Endodermal cell (in vitro differentiated cells): ENCODE data around the gene LRRC28. TPM values are rescaled to one million over a fixed set of nuclear protein-coding genes. Genes with fewer than 3 reads are reported as not detected.

Source experiments
- DNase-seq: peaks from one replicate; pipeline ENCODE4 v3.0.0-alpha.2; 2017
- H3K27ac ChIP-seq: 2 replicates; pipeline ENCODE4 v1.5.1; 2013; ENCODE audit warnings: mild to moderate bottlenecking, low read depth, low read length, moderate library complexity
- H3K27me3 ChIP-seq: 2 replicates; pipeline ENCODE4 v1.6.1; 2013; ENCODE audit warnings: mild to moderate bottlenecking, low read length, moderate library complexity; ENCODE audit not compliant: insufficient read depth, control insufficient read depth, poor library complexity, severe bottlenecking
- H3K36me3 ChIP-seq: 2 replicates; pipeline ENCODE4 v1.7.0; 2013; ENCODE audit warnings: mild to moderate bottlenecking, low read length, moderate library complexity; ENCODE audit not compliant: control insufficient read depth, insufficient read depth
- H3K4me1 ChIP-seq: one replicate; pipeline ENCODE4 v1.7.0; 2013; ENCODE audit warnings: low read length; ENCODE audit not compliant: control insufficient read depth, insufficient read depth
- H3K4me3 ChIP-seq: 2 replicates; pipeline ENCODE4 v1.5.1; 2013; ENCODE audit warnings: mild to moderate bottlenecking, low read length, moderate library complexity
- H3K9ac ChIP-seq: 2 replicates; pipeline ENCODE4 v1.6.1; 2013; ENCODE audit warnings: mild to moderate bottlenecking, low read length, moderate library complexity; ENCODE audit not compliant: poor library complexity, severe bottlenecking; ENCODE audit errors: extremely low read depth
- H3K9me3 ChIP-seq: 2 replicates; pipeline ENCODE4 v1.6.1; 2013; ENCODE audit warnings: mild to moderate bottlenecking, low read length, moderate library complexity; ENCODE audit not compliant: control insufficient read depth
- H3K27ac Mint-ChIP-seq: 2 replicates; pipeline ENCODE4 v1.8.0; 2020; ENCODE audit warnings: mixed read lengths
- H3K27me3 Mint-ChIP-seq: 2 replicates; pipeline ENCODE4 v1.8.0; 2021; ENCODE audit warnings: mild to moderate bottlenecking, mixed read lengths; ENCODE audit not compliant: insufficient read depth
- H3K36me3 Mint-ChIP-seq: 2 replicates; pipeline ENCODE4 v1.8.0; 2020; ENCODE audit warnings: low read depth, mixed read lengths
- H3K4me1 Mint-ChIP-seq: 2 replicates; pipeline ENCODE4 v1.8.0; 2020; ENCODE audit warnings: mixed read lengths
- H3K4me3 Mint-ChIP-seq: 2 replicates; pipeline ENCODE4 v1.8.0; 2020; ENCODE audit warnings: mild to moderate bottlenecking, moderate library complexity, mixed read lengths
- H3K9me3 Mint-ChIP-seq: 2 replicates; pipeline ENCODE4 v1.8.0; 2020; ENCODE audit warnings: mild to moderate bottlenecking, mixed read lengths
- WGBS, 2 experiments: methylation state at CpG; one replicate each; pipeline versions ENCODE4 v1.1.5 to v1.1.7; 2013; ENCODE audit warnings: missing lambda C conversion rate in 2 of 2, mixed read lengths in 1 of 2; ENCODE audit not compliant: insufficient coverage in 1 of 2, insufficient read length in 1 of 2; 5-methylcytosine and 5-hydroxymethylcytosine counted together
- total RNA-seq, 2 donors: library from RNA; stranded (reverse); fragmentation: NEBNext Ultra II Directional in 1 of 2; extraction: Animal tissue kit (Norgen Biotek cat#: 25700) in 1 of 2; gene quantifications; 2 replicates in 1 of 2; 3 replicates in 1 of 2; pipeline ENCODE4 v1.2.1, GENCODE V29; 2021
- TF ChIP-seq, protein P1 (sequence below): fragments of 200-600 bp; sonication (generic); conservative IDR thresholded peaks from 2 replicates; pipeline ENCODE4 v1.5.0; 2021; ENCODE audit warnings: antibody characterized with exemption, mild to moderate bottlenecking

The LRRC28 gene
- total RNA-seq, 2 donors from 2014 or later = 26.1 to 35.5 TPM

DNA sequence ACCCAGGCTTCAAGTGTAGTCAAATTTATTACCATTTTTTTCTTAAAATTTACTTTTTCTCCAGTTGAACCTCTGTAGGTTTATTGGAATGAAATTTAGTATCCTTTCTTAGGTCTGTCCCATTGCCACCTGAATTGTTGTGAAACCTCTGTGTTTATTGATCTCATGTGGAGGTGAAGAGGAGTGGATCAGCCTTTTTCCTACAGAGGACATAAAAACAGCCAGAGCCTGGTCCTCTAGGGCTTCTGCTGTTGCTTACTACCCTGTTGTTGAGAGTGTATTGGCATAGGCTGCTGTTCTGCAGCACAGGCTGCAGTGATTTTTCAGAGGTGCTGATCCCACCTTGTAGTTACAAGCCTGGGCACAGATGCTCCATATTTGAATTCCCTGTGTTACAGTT is 44.6 kb downstream of the LRRC28 start:
- Mint-ChIP-seq H3K4me3 (no peak overlapping the region), H3K27me3 (no peaks in the 10 kb centered on the region), H3K27ac (no peak overlapping the region), H3K9me3 (peaks cover 16% of the 10 kb centered on the region), H3K36me3 (peaks cover 35% of the 10 kb centered on the region), H3K4me1 (no peaks in the 10 kb centered on the region)
- no peak for DNase-seq
- Histone ChIP-seq H3K4me3 (no peak overlapping the region), H3K36me3 (peaks cover 9% of the 10 kb centered on the region), H3K4me1 (no peaks in the 10 kb centered on the region), H3K9me3 (no peaks in the 10 kb centered on the region), H3K27me3 (no peaks in the 10 kb centered on the region), H3K27ac (no peak overlapping the region), H3K9ac (no peak overlapping the region)
- TF ChIP-seq, protein P1, sequence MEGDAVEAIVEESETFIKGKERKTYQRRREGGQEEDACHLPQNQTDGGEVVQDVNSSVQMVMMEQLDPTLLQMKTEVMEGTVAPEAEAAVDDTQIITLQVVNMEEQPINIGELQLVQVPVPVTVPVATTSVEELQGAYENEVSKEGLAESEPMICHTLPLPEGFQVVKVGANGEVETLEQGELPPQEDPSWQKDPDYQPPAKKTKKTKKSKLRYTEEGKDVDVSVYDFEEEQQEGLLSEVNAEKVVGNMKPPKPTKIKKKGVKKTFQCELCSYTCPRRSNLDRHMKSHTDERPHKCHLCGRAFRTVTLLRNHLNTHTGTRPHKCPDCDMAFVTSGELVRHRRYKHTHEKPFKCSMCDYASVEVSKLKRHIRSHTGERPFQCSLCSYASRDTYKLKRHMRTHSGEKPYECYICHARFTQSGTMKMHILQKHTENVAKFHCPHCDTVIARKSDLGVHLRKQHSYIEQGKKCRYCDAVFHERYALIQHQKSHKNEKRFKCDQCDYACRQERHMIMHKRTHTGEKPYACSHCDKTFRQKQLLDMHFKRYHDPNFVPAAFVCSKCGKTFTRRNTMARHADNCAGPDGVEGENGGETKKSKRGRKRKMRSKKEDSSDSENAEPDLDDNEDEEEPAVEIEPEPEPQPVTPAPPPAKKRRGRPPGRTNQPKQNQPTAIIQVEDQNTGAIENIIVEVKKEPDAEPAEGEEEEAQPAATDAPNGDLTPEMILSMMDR = no peak

GRCh38 chr15:99296386-99296785 is 45.1 kb downstream of the LRRC28 start:
- Histone ChIP-seq H3K36me3 (peaks cover 9% of the 10 kb centered on the region), H3K9ac (no peak overlapping the region), H3K4me1 (no peaks in the 10 kb centered on the region), H3K27me3 (no peaks in the 10 kb centered on the region), H3K27ac (no peak overlapping the region), H3K4me3 (no peak overlapping the region), H3K9me3 (no peaks in the 10 kb centered on the region)
- peaks cover 16% of the 10 kb centered on the region for H3K9me3 Mint-ChIP-seq
- no peaks in the 10 kb centered on the region for H3K4me1 Mint-ChIP-seq
- no peak for DNase-seq
- no peak overlapping the region for H3K27ac Mint-ChIP-seq
- WGBS, 2 experiments = 96 to 100% methylated on average over 2 of the region's 2 CpGs
- H3K27me3 Mint-ChIP-seq = no peaks in the 10 kb centered on the region
- no peak overlapping the region for H3K4me3 Mint-ChIP-seq
- H3K36me3 Mint-ChIP-seq = peaks cover 30% of the 10 kb centered on the region
- TF ChIP-seq, protein P1 = no peak

- Histone ChIP-seq H3K27ac (no peak overlapping the region), H3K27me3 (no peaks in the 10 kb centered on the region), H3K9me3 (peaks cover 3% of the 10 kb centered on the region), H3K9ac (no peak overlapping the region), H3K4me3 (no peak overlapping the region), H3K36me3 (no peaks in the 10 kb centered on the region), H3K4me1 (no peaks in the 10 kb centered on the region)
- DNase-seq = no peak
- Mint-ChIP-seq H3K4me3 (no peak overlapping the region), H3K36me3 (peaks cover 8% of the 10 kb centered on the region), H3K9me3 (peaks cover under 1% of the 10 kb centered on the region), H3K4me1 (peaks cover 17% of the 10 kb centered on the region), H3K27ac (no peak overlapping the region), H3K27me3 (no peaks in the 10 kb centered on the region)
- TF ChIP-seq, protein P1 = no peak
- WGBS, 2 experiments = 88 to 100% methylated on average over 3 to 4 of the region's 4 CpGs
These were observed 52.6 kb downstream of the LRRC28 start for GRCh38 chr15:99303907-99304306.
